Right ventricle myocardium inferior (tissue), 1 donor: ENCODE results near the gene AMPD3. TPM values are rescaled to one million over a fixed set of nuclear protein-coding genes. Genes with fewer than 3 reads are reported as not detected.
A peak's percentile ranks its signal among the peaks of the same experiment; 100 is the strongest.

Experiments
- ATAC-seq: fragments of 200-7000 bp; cut with Tn5 transposase; one replicate; pipeline ENCODE4 v1.9.1; 2020; ENCODE audit warnings: mild to moderate bottlenecking, moderate library complexity
- DNase-seq: peaks from one replicate; pipeline ENCODE4 v3.0.0; 2021; ENCODE audit errors: missing footprints
- intact Hi-C: fragments of 100-400 bp; cut with DNase I; formaldehyde crosslinking; loops from one replicate; pipeline ENCODE4 v1.11.0; 2022
- total RNA-seq: library from RNA; stranded (reverse); fragmentation: NEBNext Ultra II Directional; extraction: Animal tissue kit (Norgen Biotek cat#: 25700); gene quantifications from one replicate; pipeline ENCODE4 v1.2.1, GENCODE V29; 2021
- donor health status: DM: no; HTN: yes; CAD: no; lungs with severe emphysema.

The AMPD3 gene
- total RNA-seq, 1 donor from 2014 or later = 3.5 TPM

DNA sequence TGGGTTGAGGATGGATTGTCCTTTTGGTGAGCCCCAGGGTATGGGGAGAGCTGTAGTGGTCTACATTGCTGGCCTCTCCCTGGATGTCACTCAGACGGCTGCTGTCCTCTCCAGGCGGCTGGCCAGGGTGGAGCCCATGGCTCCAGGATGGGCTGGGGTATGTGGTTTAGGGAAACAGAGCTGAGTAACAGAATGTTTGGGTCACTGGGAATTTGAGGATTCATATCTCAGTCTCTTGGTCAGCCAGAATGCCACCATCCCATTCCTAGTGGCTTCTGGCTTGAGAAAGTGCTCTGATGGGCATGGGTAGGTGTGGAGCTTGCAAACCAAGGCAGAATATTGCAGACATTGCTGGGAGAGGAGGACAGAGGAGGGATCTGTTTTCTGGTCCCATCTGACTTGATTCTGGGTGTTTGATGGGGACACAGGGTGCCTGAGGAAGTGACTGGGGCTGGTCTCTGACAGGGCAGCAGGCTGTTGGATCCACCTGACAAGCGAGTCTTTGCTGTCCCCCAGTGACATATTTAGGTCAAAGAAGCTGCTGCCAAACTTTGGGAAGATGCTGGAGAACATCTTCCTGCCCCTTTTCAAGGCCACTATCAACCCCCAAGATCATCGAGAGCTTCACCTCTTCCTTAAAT is 41.4 kb downstream of the AMPD3 start:
- intact Hi-C loops = no loop called here
- DNase-seq = no peak
- no peak for ATAC-seq

DNA sequence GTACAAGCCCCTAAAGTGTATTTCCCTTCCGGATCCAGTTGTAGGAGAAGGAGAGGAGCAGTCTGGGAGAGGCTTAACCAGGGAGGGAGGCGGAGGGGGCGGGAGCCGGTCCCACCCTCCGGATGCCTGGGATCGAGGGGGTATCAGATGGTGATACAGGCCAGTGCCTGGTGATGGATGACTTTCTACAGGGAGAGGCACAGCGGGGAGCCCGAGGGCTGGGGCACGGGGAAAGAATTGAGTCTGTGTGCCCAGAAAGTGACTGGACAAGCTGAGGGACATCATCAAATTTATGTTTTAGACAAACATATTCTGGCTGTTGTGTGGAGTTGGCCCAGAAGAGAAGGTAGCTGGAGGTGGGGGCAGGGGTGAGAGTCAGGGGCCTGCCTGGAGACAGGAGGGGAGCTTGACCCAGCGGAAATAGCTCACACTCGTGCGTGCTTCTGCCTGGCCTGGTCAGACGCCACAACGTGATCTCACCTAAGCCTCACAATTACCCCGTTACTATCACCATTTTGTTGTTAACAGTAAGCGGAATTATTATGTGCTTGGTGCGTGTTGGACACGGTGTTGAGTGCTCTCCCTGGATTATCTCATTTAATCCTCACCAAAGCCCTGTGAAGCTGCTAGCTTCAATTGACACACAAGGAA is 42.4 kb downstream of the AMPD3 start:
- intact Hi-C loops = no loop called here
- ATAC-seq (no peak), DNase-seq (no peak)

DNA sequence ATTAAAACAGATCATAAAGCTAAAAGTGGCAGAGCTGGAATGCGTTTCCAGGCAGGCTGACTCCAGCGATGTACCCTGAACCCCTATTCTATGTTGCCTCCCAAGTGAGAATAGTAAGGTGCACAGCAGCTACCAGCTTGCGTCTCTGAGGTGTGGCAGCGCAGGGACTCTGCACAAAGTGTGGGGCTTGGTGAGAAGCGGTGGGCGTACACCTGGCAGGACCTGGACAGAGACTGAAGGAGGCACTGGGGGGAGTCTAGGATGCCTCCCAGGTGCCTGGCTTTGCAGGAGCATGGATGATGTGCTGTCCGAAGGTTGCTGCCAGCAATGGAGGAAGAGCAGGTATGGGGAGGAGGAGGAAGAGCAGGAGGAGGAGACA is 42.9 kb downstream of the AMPD3 start:
- intact Hi-C loops = no loop called here
- DNase-seq (no peak), ATAC-seq (no peak)

DNA sequence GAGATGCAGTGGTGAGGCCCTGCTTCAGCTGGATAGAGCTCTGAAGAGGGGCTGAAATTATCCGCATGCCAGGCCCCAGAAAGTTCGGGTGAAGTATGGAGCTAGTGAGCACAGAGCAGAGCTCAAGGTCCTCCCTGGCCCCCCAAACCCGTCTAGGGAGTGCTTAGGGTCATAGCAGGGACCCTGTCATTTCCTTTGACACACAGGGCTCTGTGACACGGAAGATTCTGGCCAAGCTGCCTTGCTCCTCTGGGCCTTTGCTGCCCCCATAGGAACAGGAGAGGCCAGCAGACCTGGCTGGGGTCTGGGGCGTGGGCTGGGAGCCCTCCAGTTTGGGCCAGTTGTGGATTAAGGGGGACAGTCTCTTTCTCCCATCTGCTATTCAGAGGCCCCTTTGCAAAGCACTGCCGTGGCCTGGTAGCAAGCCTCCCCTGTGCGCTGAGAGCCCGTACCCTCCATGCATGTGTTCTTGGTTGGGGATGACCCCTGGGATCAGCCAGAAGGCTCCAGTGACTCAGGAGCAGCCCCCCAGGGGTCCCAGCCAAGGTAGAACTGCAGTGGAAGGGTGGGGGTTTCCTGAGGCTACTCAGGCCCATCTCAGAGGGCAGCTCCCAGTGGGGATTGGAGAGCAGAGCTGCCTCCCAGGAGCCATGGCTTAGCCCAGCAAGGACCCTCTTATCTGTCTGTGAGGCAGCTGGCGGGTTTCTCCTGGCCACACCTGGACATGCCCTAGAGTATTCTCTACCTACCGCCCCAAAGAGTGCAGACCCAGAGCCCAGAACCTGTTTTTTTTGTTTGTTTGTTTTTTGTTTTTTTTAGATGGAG is 43.6 kb downstream of the AMPD3 start:
- DNase-seq (no peak), ATAC-seq (no peak)
- intact Hi-C loops = no loop called here

DNA sequence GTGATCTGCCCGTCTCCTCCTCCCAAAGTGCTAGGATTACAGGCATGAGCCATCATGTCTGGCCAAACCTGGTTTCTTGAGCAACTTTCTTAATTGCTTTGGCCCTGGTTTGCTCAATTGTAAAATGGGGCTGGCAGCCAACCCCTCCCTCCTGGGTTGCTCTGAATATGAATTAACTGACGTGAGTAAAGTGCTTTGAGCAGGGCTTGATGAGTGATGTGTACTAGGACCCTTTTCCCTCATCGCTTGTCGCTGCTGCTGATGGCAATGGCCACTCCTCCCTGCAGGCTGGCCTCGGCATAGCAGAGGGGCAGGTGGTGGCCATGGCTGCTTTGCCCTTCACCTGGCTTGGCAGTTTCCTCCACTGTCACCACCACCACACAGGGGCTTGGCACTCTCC is 44.4 kb downstream of the AMPD3 start:
- DNase-seq = no peak
- ATAC-seq = no peak
- intact Hi-C loops = no loop called here

DNA sequence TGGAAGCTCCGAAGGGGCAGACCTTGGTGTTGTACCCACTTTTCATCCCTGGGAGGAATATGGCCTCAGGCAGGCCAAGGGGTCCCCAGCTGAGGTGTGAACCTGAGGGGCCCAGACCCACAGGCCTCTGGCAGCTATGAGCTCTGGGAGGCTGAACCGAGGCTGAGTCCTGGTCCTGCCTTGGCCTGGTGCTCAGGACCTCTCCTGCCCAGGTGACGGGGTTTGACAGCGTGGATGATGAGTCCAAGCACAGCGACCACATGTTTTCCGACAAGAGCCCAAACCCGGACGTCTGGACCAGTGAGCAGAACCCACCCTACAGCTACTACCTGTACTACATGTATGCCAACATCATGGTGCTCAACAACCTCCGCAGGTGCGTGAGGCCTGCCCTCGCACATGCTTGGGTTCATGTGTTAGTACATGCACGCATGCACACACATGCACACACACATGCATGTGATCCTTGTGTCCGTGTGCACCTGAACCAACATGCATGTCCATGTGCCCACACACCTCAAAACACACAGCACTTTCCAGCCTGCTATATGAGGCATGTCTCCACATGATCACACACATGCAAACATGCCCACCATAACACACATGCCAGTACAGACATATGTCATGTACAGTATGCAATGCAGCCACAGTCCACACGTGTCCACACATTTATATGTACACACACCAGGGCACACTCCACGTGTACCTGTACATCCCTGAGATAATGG is 45.0 kb downstream of the AMPD3 start:
- intact Hi-C loops = no loop called here
- DNase-seq = no peak

DNA sequence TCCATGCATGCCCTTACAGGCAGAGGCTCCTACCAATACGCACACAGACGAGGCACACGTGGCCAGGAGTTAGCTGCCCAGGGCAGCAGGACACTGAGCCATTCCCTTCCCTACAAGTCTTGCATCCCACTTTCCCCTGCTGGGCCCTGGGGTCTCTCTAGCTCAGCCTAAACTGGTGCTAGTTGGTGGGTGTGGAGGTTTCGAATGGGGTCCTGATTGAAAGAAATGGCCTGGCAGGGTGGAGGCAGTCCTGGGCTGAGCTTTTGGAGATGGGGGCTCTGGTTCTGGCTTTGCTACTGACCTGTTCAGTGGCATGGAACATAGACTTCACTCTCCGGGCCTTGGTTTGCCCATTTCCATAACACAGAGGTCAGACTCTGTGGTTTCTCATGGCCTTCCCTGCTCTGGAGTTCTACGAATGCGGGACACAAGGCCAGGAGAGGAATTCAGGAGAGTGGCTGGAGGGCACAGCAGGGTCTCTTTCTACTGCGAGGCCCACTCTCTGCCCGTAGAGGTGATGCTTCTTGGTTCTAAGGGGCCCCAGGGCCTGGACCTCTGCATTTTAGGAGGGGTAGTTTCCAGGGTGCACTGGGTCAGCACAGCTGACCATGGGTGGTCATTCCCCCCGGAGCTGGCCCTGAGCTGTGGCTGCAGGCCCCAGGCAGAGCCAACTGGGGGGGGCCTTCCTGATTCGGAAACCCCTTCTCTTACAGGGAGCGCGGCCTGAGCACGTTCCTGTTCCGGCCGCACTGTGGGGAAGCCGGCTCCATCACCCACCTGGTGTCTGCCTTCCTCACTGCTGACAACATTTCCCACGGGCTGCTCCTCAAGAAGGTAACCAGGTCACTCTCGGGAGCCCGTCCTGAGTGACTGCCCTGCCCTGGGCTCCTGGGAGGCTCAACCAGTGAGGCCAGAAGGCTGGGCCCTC is 46.0 kb downstream of the AMPD3 start:
- ATAC-seq = no peak
- DNase-seq = no peak
- intact Hi-C loops = no loop called here

More for the DNA sequence above, 45.0 kb downstream of the AMPD3 start:
- no peak for ATAC-seq

DNA sequence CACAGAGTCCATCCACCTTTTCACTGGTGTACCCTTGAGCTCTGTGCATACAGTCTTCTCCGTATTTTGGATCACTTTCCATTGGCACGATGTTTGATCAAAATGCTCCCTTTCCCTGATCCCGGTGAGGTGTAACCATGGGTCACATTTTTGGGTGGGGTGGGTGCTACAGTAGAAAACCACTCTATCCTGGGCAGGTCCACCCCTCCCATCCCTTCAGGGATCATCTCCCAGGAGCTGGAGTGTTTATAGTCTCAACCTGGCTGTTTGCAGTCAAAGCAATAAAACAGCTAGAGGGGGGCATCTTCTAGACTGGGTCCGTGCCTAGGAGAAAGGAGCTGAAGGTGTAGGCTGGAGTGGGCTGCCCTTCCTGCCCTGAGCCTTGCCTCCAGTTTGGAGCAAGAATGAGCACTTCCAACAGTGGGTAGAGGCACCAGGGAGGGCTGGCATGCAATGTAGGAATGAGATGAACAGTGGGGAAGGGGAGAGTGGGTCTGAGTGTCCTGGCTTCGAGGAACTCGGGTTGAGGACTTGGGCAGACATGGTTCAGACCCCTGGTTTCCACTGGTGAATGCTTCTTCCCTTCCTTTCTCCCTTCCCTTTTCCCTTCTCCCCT is 47.1 kb downstream of the AMPD3 start:
- intact Hi-C loops = no loop called here
- DNase-seq (no peak), ATAC-seq (no peak)

DNA sequence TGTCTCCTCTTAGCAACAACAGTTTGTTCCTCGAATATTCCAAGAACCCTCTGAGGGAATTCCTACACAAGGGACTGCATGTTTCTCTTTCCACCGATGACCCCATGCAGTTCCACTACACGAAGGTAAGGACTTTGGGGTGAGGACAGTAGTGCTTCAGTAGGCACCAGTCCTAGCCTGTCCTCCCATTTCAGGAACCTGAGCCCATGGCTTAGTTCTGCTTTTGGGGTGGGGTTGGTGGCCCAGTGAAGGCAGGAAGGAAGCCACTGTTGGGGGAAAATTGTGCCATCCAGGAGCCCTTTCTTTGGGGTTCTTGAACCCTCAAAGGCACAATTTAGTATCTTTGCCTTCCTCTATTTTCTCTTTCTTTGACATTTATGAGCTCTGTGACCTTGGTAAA is 47.7 kb downstream of the AMPD3 start:
- DNase-seq = no peak
- ATAC-seq = peak; percentile 47
- intact Hi-C loops = no loop called here

DNA sequence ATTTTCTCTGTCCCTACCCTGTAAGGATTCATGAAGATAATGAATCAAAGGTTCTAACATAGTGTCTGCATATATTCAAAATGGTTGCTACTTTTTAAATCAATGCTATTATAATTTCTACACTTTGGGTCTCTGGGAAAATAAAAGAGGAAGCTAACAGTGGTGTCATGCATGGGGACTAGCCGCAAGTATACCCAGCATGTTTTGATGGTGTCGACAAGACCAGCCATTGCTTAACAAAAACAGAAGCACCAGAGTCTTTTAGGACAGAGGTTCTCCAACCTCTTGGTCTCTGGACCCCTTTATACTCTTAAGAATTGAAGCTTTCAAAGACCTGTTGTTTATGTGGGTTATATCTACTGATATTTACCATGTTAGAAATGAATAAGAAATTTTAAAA is 48.2 kb downstream of the AMPD3 start:
- no peak for DNase-seq
- ATAC-seq = no peak
- intact Hi-C loops = no loop called here

DNA sequence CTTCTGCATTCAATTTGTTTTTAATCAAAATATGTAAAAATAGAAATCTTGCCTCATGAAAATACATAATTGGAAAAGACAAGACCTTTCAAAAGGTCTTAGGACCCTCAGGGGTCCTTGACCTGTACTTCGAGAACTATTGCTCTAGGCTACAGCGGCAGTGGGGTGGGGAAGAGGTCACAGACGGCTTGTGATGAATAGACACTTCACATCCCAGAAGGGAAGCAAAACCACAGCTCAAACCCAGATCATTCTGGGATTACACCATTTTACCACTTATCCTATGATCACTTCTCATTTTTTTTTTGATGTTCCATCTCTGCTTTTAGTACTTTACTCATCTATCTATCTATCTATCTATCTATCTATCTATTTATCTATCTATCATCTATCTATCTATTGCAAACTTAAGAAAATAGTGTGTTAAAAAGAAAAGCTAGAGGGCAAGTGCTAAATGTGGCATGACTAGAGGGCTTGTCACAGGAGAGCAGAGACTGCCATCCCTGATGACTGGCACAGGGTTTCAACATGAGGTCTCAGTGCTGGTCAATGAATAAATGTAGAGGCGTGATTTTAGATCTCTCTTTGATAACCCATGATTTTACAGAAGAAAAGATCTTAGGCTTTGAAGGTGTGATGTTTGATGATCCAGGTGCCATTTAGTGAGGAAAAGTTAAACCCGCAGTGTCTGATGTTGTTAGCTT is 48.9 kb downstream of the AMPD3 start:
- DNase-seq (no peak), ATAC-seq (no peak)
- intact Hi-C loops = no loop called here

DNA sequence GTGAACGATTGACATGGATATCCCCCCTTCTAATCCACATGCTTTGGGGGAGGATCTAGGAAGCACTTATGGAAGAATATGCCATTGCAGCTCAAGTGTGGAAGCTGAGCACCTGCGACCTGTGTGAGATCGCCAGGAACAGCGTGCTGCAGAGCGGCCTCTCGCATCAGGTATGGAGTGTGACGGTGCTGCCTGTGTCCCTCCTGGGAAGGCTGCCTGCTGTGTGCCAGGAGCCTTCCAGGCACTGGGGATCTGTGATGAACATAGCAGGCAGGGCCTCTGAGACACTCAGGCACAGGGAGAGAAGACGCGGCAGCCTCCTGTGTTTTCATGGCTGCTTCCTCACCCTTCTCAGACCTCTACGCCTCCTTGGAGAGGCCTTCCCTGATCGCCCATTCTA is 49.4 kb downstream of the AMPD3 start:
- intact Hi-C loops = no loop called here
- ATAC-seq (no peak), DNase-seq (no peak)

DNA sequence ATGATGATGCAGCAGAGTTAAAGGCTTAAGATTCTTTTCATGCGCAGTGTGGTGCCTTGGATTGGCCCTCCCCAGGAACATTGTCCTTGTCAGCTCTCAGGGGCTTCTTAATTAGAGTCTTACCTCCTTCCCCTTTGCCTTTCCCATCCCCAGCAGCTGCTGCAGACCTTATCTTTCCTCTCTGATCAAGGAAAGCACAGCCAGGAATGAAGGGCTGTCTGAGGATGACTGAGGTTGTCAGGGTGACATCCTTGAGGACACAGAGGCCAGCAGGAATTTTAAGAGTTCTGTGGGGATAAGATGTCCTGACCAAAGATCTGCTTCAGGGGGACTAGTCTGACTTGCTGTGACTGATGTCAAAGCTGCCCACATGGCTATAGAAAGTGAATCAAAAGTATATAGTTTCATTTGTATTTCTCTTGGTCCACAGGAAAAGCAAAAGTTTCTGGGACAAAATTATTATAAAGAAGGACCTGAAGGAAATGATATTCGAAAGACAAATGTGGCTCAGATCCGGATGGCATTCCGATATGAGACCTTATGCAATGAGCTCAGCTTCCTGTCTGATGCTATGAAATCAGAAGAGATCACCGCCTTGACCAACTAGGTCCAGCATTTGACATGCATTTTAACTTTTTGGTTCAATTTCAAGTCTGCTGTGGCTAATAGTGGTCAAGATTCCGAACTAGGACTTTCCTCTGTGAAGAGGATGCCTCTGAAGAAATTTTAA is 50.4 kb downstream of the AMPD3 start:
- DNase-seq (no peak), ATAC-seq (no peak)
- intact Hi-C loops = no loop called here

DNA sequence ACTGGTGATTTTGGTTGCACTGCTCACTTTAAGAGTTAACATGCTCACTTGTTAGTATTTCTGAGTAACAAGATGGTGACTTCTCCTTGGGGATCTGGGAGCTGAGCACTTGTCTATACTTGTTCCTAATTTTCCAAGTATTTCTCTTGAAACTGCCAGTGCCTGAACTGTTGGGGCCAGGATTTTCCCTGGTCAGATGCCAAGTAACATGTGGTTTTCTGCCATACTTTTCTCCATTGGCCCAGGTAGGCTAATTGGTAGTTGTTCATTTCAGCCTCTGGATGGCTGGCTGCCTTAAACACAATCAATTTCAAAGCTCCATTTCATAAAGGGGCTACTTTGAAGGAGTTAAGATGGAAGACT is 50.9 kb downstream of the AMPD3 start:
- intact Hi-C loops = no loop called here
- no peak for ATAC-seq
- DNase-seq = no peak

DNA sequence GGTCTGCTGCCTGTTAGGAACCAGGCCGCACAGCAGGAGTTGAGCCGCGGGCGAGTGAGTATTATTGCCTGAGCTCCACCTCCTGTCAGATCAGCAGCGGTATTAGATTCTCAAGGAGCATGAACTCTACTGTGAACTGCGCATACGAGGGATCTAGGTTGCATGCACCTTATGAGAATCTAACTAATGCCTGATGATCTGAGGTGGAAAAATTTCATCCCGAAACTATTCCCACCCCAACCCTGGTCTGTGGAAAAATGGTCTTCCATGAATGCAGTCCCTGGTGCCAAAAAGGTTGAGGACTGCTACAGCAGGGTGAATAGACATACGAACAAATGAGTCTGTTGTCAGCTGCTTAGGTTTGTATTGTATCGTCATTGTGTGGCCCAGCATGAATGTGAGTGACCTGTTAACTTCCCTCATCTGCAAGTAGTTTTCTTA is 56.1 kb downstream of the AMPD3 start:
- no peak for ATAC-seq
- DNase-seq = no peak
- intact Hi-C loops = loop anchor here (10.0 kb wide), 2 partner anchors 106 to 144 kb away; no protein-coding TSS in a partner anchor

DNA sequence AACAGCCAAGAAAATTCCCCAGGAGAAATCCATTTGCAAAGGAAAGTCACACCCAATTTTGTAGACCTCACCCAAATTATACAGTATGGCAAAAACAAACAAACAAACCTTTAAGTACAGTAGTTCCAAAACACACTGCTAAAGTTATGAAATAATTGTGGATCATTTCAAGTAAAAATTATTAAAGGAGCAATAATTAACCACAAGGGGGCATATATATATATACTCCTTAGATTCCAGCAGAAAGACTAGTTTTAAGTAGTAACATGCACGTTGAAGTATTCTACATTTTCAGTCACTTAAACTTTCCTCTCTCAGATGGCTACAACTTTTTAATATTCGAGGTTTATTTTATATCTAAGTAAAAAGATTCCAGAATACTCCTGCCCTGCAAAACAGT is 59.1 kb downstream of the AMPD3 start:
- intact Hi-C loops = loop anchor here (2.0 to 10.0 kb wide), 3 partner anchors 109 to 221 kb away; no protein-coding TSS in a partner anchor
- no peak for DNase-seq
- no peak for ATAC-seq

DNA sequence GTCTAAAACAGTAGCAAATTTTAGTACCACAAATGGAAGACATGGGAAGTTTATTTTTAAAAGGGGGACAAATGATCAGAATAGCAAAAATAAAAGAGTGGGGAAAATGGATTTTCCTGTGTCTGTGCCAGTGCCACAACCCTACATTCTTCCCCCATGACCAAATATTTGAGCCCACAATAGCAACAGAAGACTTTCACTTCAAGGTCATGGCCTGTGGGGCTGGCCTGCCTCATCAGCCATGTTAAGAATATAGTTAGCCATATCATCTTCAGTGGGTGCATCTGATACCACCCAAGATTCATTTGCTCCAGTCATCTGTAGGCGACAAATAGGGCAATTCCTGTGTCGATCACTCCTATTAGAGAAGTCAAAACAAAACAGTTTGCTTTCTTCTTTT is 59.6 kb downstream of the AMPD3 start:
- DNase-seq (no peak), ATAC-seq (no peak)
- intact Hi-C loops = loop anchor here (2.0 to 10.0 kb wide), 3 partner anchors 110 to 220 kb away; no protein-coding TSS in a partner anchor
